GM19452 (cell line): ENCODE measurements around the gene B3GALT2.

Source experiments
- ATAC-seq: cut with Tn5 transposase; IDR thresholded peaks from one replicate; pipeline ENCODE4 v1.9.1; 2021; ENCODE audit not compliant: unreplicated experiment

Gene B3GALT2

DNA sequence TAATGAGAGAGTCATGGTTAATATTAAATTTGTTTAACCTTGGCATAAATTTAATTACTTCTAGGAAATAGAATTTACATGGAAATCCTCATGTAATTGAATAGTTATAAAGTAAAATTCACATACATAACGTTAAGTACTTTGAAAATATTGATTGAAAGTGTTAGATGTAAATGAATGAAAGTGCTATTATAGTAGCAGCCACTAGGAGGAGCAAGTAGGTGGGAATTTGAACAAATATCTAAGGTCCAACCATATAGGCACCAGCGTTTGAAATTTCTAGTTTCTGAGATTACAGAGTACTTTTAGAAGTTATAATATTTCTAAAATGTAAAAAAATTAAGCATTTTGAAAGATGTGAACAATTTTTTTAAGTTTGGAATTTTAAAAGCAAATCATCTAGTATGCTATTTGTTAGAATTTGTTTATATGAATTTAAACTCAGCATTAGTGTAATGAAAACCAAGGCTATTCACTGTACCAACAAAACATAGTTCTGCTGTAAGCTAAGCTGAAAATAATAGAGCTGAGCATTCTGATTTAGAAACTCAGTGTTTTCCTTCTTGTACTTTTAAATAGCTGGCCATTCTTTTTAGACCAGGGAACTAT lies 3.3 kb downstream of the B3GALT2 start:
- ATAC-seq = peak; percentile 73

DNA sequence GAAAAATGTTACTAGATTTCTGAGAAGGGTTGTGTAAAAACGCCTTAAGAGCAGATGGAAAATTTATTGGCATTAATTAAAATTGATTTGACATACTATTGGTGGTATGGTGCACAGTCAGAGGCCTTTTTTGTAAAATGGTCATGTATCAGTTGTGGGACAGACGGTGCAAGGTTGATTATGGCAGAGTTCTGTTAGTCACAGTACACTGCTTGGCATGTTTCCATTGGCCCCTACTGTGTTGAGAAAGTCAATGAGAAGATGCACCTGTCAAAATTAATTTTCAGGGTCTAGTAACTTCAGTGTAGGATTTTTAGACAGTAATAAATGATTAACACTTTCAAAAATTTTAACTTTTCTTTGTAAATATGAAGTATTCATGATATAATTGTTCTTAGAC lies 4.4 kb downstream of the B3GALT2 start:
- ATAC-seq = no peak

DNA sequence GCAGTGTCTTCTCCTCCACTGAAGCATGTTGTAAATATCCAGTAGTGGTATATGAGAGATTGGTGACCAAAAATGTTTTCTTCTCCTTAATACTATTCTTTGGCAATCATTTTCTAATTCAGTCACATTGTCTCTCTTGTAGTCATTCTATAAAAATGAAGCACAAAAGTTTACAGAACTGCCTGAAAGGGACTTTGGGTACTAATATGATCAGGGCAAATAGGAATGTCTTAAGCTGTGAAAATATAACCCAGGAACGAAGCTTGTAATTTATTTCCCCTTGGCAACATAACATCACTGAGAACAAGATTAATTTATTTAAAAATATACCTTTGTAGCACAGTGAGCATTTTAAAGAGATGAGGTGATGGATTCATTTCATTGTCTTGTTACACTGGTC lies 4.9 kb downstream of the B3GALT2 start:
- ATAC-seq = no peak

DNA sequence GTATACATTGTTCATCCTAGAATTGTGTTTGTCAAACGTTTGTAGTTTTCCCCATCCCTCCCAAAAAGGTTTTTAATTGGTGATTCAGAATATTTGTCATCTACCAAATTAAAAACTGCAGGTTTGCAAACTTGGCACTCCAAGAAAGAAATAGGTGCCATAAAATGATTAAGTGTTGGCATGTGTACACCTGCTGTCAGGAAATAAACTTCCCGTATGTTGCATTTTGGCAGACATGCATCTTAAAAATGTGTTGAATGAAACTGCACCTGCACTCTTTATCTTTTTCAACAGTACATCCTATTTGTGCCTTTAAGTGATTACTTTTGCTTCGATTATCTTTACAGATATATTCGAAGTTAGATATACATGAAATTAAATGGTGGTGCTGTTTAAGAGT lies 7.3 kb downstream of the B3GALT2 start:
- ATAC-seq = no peak

DNA sequence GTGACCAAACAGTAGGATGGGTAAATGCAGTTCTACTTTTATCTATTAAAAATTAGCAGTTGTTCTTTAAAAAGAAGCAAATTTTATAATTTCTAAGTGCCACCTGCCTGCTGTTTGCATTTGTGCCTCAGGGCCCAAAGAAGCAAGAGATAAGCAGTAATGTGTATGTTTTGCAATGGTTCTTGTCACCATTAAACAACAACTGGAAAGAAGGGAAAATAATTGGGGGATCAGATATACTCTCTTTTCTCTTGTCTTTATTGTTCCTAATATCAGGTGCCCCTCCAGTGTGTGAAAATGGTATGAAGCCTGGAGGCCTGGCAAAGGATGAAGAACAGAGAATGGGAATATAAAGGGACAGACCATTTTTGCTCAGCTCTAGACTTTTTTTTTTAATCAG lies 9.6 kb downstream of the B3GALT2 start:
- no peak for ATAC-seq

DNA sequence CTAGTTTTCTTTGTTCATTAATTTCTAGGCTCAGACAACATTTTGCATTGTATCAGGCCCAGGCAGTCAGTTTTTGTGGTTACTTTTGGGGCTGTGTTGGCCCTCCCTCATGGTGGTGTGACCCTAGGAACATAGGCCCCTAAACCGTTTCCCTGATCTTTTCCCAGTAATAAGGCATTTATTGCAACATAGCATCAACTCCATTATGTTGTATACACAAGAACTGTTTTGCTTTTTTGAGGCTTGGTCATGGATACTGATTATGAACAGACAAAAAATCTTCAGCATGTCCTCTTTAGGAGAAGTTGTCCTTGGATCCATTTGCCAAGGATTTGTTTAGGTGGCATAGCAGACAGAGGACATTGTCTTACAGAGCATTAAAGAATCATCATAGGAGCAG lies 10.3 kb downstream of the B3GALT2 start:
- no peak for ATAC-seq

DNA sequence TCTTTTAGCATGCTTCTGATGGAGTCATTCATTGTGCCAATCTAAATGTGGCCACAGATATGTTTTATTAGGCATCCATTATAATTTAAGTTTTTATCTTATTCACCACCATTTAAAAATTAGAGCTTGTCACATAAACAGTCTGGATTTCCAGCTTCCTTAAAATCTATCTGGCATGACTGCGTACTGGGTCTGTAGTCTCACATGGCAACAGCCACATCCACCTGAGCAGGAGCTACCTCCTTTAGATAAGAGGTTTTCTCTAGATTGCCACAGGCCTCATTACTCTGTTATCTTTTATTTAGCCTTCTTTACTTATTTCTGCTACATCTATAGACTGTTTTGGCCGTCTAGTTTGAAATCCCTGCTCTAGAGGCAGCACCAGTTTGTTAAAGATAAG lies 29.1 kb downstream of the B3GALT2 start:
- no peak for ATAC-seq

DNA sequence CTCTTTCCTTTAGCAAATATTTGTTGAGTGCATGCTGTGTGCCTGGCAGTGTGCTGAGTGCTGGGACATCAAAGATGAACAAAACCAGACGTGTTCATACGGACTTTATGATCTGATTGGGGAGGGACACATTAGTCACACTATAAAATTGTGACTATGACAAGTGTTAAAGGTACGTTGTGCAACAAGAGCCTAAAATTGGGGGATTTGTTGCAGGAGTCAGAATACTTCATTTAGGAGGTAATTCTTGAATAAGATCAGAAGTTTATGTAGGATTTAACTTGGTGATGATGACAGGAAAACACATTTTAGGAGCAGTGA lies 29.6 kb downstream of the B3GALT2 start:
- no peak for ATAC-seq

DNA sequence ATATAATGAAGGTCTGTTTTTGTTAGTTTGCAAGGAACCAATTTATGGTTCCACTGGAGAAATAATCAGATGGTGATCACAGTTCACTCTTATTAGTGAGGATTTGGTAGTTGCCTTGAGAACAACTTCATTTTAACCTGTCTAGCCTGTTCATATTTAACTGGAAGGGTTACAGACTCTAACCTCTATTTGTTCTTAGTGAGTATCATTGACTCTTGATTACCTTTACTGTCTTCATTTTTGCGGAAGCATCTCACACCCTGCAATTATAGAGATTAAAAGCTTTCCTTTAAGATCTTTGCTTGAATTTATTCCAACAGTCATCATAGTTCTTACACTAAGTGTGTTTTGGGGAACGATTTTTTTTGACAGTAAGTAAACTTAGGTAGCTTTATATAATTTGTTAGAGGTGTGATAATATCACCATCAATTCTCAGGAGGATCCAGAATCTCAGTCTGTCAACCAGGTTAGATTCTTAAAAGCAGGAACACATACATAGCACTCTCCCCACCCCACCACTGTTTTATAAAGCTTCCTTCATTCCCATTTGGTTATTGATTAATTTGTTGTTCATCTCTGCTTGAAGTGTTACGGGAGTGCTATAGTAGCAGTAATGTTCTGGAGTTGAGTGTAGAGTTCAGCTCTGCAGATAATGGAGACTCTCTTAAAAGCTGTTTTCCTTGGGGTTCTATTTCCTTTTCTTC lies 30.1 kb downstream of the B3GALT2 start:
- no peak for ATAC-seq

DNA sequence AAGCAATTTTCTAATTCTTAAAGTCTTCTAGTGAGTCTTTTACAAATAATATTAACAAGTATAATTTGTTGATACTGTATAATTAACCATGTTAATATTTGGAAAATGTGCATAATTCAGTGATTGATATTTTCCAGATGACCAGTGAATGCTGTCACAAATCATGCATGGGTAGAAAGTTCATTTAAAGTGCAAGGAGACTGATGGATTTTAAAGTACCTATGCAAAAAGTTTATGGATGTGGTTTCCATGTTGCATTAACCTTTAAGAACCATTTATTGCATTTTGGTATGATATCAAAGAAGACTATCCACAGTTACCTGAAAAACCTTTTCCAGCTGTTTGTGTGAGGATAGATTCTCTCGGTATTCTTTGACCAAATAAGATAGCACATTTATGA lies 41.4 kb downstream of the B3GALT2 start:
- ATAC-seq = no peak

DNA sequence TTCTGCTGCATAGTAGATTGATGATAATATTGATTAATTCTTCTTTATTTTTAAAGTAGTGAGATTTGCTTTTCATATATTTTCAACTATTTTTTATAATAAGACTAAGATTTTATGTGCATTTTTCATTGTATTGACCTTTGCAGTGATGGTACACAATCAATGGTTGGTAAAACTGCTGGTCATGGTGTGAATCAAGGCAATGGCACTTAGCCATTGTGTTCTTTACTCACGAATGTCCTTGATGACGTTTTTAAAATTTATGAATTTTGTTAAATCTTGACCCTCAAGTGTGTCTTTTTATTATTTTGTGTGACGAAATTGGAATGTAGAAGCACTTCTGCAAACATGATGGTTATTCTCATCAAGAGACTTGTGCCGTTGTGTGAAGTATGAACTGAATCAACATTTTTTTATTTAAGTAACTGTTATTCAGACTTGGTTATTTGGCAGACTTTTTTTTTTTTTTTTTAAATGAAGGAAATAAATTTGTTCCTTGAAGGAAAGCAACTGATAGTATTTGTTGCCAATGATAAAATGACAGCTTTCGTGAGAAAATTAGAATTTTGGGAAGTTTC lies 42.0 kb downstream of the B3GALT2 start:
- ATAC-seq = no peak

DNA sequence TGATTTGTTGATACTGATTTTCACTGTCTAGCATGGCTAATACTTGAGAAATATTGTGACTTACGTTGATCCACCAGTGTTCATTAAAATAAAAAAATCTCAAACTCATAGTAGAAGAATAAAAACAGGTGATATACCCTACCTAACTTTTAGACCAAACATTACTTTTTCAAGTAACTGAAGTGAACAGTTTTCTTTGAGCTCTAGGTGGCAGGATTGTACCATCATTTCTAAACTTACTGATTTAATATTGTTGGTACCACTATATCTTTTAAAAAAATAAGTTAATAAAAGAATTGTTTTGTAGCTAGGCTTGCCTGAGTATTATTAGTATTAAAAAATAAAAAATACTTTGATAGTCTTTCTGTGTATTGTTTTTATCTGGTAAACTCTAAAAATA lies 43.1 kb downstream of the B3GALT2 start:
- no peak for ATAC-seq

DNA sequence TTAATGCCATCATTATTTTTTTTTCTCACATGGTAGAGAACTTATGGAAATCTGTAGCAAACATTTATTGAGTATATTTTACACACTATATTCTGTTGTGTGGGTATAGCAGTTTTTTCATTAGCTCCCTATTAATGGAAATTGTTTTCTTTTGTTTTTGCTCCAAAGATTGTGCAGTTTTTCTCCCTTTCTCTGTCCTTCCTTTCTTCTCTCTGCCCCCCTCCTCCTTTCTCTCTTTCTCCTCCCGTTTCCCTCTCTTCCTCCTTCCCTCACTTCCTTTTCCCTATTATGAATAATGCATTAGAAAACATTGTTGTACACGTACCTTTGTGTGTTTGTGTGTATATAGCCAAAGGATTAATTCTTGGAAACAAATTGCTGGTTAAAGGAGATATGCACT lies 44.0 kb downstream of the B3GALT2 start:
- ATAC-seq = no peak

DNA sequence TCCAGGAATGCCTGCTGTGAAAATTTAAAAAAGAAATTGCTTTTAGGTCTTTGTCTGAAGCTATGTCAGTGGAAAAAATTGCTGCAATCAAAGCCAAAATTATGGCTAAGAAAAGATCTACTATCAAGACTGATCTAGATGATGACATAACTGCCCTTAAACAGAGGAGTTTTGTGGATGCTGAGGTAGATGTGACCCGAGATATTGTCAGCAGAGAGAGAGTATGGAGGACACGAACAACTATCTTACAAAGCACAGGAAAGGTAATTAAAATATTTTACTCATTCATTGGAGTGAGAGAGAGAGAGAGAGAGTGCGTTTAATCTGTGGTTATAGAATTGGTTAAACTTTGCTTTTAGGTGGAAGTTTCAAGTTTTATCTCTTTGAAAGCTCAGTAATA lies 44.6 kb downstream of the B3GALT2 start:
- no peak for ATAC-seq

DNA sequence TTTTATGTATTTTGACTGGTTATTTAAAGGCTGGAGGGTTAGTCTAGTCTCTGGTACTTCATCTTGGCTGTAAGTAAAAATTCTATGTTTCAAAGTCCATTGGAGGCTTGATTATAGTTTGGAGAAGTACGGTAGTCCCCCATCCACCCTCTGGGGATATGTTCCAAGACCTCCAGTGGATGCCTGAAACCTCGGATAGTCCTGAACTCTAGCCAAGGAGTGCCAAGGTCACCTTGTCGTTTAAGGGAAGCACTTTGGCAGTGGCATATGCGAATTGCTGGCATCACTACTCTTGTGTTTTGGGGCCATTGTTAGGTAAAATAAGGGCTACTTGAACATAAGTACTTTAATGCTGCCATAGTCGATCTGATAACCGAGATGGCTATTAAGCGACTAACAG lies 46.2 kb downstream of the B3GALT2 start:
- no peak for ATAC-seq

DNA sequence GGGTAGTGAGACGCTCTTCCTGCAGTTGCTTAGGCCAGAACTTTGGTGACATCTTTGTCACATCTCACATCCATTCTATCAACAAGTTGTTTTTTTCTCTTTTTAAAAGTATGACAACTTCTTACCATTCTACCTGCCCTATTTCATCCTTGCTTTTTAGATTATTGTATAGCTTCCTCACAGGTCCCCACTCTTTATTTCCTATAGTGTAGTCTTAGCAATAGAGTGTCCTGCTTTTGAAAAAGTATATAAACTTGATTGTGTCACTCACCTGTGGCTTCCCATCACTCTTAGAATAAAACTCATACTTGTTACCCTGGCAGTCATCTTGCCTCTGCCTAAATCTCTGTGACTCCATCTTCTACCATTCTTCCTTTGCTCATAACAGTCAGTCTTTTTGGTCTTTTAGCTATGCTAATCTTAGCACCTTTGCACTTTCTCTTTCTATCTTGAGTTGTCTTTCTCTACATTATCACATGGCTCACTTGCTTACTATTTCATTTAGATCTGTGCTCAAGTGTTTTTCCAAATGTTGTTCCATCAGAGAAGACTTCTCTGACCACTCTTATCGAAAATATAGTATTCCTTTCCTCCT lies 55.0 kb downstream of the B3GALT2 start:
- ATAC-seq = no peak
